Epithelial cell of proximal tubule (primary cell): ENCODE results near the gene RALY. TPM values are rescaled to one million over a fixed set of nuclear protein-coding genes. Genes with fewer than 3 reads are reported as not detected.

ENCODE experiments used
- DNase-seq: peaks from one replicate; pipeline ENCODE4 v3.0.0-alpha.2; 2011; ENCODE audit warnings: low read depth
- H3K4me3 ChIP-seq: 2 replicates; pipeline ENCODE4 v1.5.1; 2011; ENCODE audit warnings: low read depth, mild to moderate bottlenecking, low read length
- total RNA-seq: library from RNA; depleted of rRNA; stranded (reverse); fragments of >200 nt; gene quantifications from 2 replicates; pipeline ENCODE4 v1.2.3, GENCODE V29; 2015
- TF ChIP-seq, protein P1 (sequence below): conservative IDR thresholded peaks from 2 replicates; pipeline ENCODE4 v1.5.1; 2012; ENCODE audit warnings: low read depth, mild to moderate bottlenecking, low read length

The RALY gene
- total RNA-seq, 1 donor from 2014 or later = 111 TPM

DNA sequence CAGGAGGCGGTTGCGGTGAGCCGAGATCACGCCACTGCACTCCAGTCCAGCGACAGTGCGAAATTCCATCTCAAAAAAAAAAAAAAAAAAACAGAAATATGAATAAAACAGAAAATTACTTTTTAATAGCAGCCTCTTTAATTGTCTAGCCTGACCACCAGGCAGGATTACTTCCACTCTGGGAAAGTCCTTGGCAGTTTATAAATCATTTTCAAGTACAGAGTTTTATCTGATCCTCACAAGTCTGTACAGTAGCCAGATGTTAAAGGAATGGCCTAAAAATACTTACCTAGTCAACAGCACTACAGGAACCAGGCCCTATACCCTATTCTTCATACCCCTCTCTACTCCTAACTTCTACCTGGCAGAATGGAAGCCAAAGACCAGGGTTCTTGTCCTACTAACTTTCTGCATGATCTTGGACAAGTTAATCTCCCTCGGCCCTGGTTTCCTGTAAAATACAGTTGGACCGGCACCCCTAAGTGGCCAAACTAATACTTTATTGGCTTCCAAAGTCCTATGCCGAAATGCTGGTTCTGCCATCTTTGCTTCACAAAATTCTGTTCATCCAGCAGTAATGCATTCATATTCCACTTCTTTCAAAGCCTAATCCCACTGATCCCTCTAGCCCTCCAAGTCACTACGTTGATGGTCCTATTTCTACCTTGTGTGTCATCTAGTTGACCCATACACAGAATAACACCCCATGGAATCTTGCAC lies 116.5 kb downstream of the RALY start:
- DNase-seq = no peak
- TF ChIP-seq, protein P1, sequence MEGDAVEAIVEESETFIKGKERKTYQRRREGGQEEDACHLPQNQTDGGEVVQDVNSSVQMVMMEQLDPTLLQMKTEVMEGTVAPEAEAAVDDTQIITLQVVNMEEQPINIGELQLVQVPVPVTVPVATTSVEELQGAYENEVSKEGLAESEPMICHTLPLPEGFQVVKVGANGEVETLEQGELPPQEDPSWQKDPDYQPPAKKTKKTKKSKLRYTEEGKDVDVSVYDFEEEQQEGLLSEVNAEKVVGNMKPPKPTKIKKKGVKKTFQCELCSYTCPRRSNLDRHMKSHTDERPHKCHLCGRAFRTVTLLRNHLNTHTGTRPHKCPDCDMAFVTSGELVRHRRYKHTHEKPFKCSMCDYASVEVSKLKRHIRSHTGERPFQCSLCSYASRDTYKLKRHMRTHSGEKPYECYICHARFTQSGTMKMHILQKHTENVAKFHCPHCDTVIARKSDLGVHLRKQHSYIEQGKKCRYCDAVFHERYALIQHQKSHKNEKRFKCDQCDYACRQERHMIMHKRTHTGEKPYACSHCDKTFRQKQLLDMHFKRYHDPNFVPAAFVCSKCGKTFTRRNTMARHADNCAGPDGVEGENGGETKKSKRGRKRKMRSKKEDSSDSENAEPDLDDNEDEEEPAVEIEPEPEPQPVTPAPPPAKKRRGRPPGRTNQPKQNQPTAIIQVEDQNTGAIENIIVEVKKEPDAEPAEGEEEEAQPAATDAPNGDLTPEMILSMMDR = no peak
- peak overlapping the region; percentile 98 for H3K4me3 ChIP-seq

DNA sequence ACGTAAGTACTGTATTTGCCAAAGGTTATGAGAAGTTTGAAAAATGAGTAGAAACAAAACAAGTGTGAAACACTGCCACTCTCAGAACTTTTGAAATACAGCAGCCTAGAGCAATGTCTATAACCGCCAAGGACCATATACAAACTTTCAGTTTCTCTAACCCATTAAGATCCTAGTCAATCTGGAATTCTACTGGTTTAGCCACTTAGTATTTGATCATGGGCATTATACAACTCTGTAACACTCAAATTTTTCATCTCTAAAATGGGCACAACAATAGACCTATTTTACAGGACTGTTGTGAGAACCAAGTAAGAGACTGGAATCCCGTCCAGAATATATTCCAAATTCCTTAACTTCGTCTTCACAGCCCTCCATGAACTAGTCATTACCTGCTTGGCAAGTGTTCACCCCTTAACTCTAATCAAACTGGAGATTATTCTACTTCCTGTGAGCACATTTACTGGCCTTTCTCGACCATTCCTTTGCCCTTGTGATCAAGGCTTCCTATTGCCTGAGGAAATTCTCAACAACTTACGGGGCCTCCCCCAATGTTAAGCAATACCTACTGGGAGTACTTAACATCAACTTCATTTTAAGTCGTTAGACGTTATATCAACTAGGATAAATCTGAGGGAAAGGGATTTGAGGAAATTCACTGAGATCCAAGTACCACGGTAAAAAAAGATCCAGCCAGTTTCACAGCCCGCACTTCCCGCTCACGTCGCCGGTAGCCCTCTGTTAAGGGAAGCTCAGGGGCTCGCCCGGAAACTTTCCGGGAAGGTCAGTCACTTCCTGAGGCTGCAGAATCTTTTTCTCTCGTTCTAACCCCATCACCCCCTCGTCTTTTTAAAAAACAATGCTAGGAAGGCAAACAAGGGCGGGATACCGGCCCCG lies 117.3 kb downstream of the RALY start:
- TF ChIP-seq, protein P1 = no peak
- H3K4me3 ChIP-seq = peak overlapping the region; percentile 98
- peak; percentile 39 for DNase-seq

DNA sequence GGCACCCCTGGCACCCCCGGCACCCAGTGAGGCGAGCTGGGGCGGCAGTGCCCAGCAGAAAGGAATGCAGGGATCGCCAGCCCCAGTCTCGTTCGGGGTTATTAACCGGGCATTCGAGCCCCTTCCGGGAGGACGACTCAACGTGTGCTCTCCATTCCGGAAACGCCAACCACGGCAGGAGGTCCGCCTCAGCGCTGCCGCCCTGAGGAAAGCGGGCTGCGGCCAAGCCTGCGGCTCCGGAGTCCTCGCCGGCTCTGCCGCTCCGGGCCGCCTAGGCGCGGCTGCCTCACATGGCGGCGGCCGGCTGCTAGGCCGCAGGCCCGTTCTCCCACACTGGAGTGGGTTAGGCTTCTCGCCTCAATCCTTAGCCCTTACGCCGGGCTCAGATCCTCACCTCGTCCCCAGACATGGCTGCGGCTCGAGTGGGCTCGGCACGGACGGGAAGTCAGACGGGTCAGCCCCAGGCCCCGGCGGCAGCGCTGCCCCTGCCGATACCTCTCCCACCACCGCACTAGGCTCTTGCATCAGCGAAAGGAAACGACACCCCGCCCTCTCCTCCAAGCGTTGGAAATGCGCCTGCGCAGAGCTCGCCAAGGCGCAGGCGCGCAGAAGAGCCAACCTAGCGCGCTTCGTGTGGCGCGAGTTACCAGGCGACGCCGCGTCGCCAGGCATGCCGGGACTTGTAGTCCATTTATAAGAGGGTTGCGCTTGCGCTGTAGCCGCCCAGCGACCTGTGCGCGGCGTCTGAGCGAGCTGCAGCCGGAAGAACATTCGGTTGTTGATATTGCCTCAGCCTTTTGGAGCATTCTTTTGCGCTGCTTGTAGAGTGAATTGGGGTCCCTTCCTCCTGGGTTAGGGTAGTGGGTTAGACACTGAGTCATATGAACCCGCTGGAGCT lies 118.2 kb downstream of the RALY start, which contains the start of gene EIF2S2:
TSS of gene EIF2S2 (minus strand) at position 542 of the 898 bp plus-strand sequence. CDS start at position 409, 133 bp downstream.
- TF ChIP-seq, protein P1 = no peak
- DNase-seq = peak; percentile 82
- peak within 1 kb of the TSS; percentile 98 for H3K4me3 ChIP-seq

DNA sequence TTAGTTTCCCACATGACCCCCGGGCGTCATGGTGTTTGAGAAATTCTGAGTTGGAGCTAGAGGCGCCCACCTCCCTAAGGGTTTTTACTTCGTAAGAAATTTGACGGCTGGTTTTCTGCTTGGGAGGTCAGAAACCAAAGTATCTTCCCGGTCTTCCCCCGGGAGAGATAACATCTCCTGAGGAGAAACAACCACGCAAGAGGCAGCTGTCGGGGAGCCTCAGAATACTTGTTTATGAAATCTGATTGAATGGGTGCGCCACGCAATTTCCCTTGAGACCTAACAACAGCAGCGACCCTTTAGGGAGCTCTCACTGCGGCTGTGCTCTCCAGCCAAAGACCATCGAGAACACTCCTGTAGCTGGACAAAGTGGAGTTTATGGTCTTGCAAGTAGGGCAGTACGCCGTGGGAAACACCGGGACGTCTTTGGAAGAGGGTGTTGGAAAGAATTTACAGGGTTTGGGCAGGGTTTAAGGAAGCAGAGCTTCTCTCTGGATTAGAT lies 118.9 kb downstream of the RALY start:
- no peak for DNase-seq
- peak overlapping the region; percentile 98 for H3K4me3 ChIP-seq
- TF ChIP-seq, protein P1 = no peak

DNA sequence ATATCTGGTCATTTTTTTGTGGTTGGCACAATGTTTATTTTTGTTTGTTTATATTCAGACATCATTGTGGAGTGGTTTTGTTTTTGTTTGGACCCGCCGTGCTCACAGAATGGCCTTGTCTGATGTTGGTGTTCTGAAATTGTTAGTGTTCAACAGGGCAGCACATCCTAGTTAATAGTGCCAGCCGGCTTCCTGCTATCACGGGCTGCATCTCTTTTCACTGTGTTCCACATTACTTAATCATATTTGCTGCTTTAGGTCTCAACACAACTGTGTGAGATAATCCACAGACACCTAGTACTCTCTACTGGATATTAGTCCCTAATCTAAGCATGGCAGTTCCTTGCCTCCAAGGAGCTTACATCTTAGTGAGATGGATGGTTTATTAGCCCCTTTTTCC lies 121.1 kb downstream of the RALY start:
- no peak for DNase-seq
- TF ChIP-seq, protein P1 = no peak
- no peak overlapping the region for H3K4me3 ChIP-seq

DNA sequence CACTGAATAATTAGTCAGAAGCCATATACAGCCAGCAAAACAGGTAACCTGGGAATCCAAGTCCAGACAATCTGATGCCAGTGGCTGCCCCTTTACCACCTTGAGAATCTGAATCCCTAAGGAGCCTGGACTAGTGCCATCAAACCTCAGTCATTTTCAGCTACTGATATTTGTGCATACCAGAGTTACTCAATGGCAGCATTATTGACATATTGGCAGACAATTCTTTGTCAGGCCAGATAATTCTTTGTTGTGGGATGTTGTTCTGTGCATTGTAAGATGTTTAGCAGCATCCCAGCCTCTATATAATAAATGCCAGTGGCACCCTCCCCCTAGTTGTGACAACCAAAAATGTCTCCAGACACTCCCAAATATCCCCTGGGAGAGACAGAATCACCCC lies 121.5 kb downstream of the RALY start:
- TF ChIP-seq, protein P1 = no peak
- no peak for DNase-seq

More for the DNA sequence above, 121.5 kb downstream of the RALY start:
- H3K4me3 ChIP-seq = no peak overlapping the region
